AG09309 (cell line): ENCODE results near the gene HMGA1.
A peak's percentile ranks its signal among the peaks of the same experiment; 100 is the strongest.
"Not testable (repeated sequence)": the region's sequence is repeated elsewhere in the genome, so short reads cannot be mapped to it uniquely, and the experiment has no call there.

Experiments
- DNase-seq: peaks from one replicate; pipeline ENCODE4 v3.0.0-alpha.2; 2010; ENCODE audit warnings: low read depth
- H3K4me3 ChIP-seq: 2 replicates; pipeline ENCODE4 v1.5.1; 2011; ENCODE audit warnings: mild to moderate bottlenecking, low read depth, low read length, moderate library complexity; ENCODE audit not compliant: control insufficient read depth
- TF ChIP-seq, protein P1 (sequence below): IDR thresholded peaks from 2 replicates; pipeline ENCODE4 v1.5.1; 2011; ENCODE audit warnings: mild to moderate bottlenecking, low read depth, low read length, inconsistent platforms; ENCODE audit not compliant: insufficient read depth, control insufficient read depth; ENCODE audit errors: missing control alignments

HMGA1 gene

GRCh38 chr6:34240329-34241248 is 3.9 kb downstream of the HMGA1 start:
- TF ChIP-seq, protein P1, sequence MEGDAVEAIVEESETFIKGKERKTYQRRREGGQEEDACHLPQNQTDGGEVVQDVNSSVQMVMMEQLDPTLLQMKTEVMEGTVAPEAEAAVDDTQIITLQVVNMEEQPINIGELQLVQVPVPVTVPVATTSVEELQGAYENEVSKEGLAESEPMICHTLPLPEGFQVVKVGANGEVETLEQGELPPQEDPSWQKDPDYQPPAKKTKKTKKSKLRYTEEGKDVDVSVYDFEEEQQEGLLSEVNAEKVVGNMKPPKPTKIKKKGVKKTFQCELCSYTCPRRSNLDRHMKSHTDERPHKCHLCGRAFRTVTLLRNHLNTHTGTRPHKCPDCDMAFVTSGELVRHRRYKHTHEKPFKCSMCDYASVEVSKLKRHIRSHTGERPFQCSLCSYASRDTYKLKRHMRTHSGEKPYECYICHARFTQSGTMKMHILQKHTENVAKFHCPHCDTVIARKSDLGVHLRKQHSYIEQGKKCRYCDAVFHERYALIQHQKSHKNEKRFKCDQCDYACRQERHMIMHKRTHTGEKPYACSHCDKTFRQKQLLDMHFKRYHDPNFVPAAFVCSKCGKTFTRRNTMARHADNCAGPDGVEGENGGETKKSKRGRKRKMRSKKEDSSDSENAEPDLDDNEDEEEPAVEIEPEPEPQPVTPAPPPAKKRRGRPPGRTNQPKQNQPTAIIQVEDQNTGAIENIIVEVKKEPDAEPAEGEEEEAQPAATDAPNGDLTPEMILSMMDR: no peak
- no peak overlapping the region for H3K4me3 ChIP-seq
- no peak for DNase-seq

DNA sequence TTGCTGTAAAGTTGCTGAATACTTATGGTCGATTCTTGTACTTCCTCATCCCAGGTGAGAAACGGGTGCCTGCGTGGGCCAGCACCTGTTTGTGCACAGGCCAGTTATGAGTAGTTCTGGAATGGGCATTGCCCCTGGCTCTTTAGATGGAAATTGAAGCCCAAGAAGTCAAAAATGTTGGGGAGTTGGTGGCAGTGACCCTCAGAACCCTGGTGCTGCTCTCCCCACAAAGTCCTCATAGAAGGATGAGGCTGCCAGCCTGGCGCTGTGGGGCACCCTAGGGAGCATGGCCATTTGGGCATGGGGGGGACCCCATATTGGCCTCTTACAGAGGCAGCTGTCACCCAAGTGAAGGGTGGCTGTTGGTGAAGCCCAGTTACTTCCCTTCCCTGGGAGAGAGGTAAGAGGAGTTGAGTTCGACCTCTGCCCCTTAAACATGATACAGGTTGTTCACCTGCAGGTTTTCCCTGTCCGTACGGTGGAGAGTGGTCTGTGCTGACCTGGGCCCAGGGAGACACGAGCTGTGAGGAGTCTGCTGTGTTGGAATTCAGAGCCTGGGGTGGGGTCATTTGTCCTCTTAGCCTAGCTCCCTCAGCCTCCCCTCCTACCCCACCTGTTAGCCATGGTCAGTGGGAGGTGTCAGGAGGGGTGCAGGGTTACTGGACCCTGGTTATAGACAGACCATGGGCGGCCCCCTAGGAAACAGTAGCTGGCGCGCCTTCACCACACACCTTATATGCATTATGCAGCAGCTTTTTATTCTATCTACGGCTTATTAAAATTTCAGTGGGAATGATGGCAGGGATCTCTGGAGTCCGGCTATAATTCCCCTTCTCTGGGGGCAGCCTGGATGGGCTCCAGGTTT is 4.9 kb downstream of the HMGA1 start:
- no peak for DNase-seq
- TF ChIP-seq, protein P1: no peak
- H3K4me3 ChIP-seq: no peak overlapping the region

DNA sequence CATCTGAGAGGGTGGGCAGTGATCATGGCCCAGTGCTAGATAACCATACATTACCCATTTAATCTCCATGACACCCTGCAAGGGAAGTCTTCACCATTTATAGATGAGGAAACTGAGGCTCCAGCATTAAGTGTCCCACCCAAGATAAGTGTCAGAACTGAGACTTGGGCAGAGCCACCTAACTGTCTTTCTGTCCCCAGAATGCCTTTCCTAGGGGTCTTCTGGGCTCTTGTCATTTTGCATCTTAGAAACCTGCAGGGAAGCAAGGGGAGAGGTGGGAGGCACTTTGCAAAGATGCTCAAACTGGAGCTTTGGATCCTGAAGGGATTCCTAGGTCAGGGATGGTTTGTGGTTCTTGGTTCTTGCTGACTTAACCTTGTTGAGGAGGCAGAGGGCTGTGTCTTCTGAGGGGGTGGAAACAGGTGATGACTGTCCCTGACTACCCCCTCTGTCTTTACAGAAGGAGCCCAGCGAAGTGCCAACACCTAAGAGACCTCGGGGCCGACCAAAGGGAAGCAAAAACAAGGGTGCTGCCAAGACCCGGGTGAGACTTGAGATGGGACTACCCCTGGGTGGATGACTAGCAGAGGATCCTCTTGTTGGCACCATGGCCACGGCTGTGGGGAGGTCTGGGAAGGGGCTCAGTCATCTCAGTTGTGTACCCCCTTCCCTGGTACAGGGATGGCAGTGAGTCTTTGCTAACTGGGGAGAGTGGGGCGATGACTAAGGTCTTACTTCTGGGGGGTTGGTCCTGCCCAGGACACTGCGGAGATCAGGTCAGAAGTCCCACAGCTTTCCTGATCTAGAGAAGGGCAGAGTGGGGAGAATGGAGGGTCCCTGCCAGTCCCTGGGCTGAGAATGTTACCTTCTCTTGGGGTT is 5.8 kb downstream of the HMGA1 start:
- no peak for DNase-seq
- no peak overlapping the region for H3K4me3 ChIP-seq
- TF ChIP-seq, protein P1: no peak

- TF ChIP-seq, protein P1: no peak
- no peak for DNase-seq
- H3K4me3 ChIP-seq: no peak overlapping the region
Observed at GRCh38 chr6:34243131-34243771, 6.6 kb downstream of the HMGA1 start.

DNA sequence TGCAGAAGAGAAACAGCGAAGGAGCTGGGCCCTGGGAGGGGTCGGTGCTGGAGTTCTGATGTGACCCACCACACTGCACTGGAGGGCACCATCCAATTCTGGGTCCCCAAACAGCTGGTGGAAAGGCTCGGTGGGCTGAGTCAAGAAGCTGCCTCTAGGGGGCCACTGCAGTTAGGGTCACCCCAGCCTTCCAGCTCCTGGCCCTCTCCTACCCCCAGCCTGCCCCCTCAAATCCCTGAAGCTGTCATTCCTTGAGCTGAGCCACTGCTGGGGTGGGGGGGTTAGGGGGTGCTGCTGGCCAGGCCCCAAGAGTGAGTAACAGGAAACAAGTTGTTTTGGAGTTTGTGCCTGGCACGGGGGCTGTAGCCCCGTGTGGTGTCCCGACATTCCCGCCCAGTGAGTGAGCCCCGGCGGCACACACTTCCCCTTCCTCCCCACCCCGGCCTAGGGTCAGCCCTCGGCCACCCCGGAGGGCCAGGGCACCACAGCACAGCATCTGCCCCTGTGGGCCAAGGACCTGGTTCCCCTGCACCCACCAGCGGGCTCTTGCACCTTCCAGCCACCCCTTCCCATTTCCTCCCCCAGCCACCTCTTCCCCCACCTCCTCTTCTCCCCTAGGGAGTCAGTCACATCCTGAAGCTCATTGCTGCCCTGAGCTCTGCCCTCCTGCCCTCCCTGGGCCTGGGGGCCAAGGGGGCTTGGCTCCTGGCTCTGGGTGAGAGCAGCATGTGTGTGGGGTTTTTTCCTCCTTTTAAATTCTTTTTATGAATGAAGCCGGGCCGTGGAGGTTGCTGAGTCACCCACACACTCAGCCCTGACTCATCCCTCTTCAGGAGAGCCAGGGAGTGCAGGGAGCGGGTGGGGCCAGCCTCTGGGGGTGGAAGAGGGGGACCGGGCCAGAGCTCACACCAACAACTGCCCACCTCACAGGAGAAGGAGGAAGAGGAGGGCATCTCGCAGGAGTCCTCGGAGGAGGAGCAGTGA is 7.5 kb downstream of the HMGA1 start:
- peak; percentile 55 for DNase-seq
- TF ChIP-seq, protein P1: peak; percentile 44
- H3K4me3 ChIP-seq: no peak overlapping the region

DNA sequence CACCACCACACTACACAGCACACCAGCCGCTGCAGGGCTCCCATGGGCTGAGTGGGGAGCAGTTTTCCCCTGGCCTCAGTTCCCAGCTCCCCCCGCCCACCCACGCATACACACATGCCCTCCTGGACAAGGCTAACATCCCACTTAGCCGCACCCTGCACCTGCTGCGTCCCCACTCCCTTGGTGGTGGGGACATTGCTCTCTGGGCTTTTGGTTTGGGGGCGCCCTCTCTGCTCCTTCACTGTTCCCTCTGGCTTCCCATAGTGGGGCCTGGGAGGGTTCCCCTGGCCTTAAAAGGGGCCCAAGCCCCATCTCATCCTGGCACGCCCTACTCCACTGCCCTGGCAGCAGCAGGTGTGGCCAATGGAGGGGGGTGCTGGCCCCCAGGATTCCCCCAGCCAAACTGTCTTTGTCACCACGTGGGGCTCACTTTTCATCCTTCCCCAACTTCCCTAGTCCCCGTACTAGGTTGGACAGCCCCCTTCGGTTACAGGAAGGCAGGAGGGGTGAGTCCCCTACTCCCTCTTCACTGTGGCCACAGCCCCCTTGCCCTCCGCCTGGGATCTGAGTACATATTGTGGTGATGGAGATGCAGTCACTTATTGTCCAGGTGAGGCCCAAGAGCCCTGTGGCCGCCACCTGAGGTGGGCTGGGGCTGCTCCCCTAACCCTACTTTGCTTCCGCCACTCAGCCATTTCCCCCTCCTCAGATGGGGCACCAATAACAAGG is 8.5 kb downstream of the HMGA1 start:
- not testable (repeated sequence) for H3K4me3 ChIP-seq, DNase-seq

DNA sequence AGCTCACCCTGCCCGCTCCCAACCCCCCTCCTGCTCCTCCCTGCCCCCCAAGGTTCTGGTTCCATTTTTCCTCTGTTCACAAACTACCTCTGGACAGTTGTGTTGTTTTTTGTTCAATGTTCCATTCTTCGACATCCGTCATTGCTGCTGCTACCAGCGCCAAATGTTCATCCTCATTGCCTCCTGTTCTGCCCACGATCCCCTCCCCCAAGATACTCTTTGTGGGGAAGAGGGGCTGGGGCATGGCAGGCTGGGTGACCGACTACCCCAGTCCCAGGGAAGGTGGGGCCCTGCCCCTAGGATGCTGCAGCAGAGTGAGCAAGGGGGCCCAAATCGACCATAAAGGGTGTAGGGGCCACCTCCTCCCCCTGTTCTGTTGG is 9.1 kb downstream of the HMGA1 start:
- not testable (repeated sequence) for DNase-seq, H3K4me3 ChIP-seq
